Skeletal muscle cell (primary cell): ENCODE data around the gene HOXD9.

Experiments used
- DNase-seq: peaks from one replicate; pipeline ENCODE4 v3.0.0-alpha.2; 2010; ENCODE audit warnings: low read depth
- H3K4me3 ChIP-seq: 2 replicates; pipeline ENCODE4 v1.5.1; 2011; ENCODE audit warnings: low read depth, mild to moderate bottlenecking, control low read depth, low read length, moderate library complexity

Gene HOXD9

DNA sequence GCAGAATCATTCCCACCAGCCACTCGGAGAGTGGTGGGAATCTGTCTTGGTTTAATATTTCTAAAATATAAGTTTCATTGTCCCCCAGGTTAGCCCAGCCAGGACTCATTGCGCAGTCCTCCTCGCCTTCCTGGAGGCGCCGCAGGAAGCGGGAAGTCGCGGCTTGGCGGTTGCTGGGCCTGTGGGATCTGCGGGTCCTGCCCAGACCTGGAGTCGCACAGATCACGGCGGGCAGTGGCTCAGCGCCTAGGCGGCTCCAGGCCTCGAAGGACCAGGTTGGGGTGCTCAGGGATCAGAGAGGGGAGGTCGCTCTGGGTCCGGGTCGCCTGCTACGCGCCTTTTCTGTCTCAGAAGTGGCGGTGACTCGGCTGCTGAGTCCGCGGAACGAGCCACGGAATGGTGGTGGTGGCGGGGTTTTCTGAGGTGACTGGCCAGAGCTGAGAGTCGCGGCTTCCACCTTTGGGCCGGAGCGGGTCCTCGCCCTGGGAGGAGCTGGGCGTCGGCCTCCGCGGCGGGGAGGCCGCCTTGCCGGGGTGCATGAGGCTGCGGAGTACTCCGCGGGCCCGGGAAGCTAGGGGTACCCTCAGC is 37.2 kb downstream of the HOXD9 start:
- H3K4me3 ChIP-seq, result no peak overlapping the region

DNA sequence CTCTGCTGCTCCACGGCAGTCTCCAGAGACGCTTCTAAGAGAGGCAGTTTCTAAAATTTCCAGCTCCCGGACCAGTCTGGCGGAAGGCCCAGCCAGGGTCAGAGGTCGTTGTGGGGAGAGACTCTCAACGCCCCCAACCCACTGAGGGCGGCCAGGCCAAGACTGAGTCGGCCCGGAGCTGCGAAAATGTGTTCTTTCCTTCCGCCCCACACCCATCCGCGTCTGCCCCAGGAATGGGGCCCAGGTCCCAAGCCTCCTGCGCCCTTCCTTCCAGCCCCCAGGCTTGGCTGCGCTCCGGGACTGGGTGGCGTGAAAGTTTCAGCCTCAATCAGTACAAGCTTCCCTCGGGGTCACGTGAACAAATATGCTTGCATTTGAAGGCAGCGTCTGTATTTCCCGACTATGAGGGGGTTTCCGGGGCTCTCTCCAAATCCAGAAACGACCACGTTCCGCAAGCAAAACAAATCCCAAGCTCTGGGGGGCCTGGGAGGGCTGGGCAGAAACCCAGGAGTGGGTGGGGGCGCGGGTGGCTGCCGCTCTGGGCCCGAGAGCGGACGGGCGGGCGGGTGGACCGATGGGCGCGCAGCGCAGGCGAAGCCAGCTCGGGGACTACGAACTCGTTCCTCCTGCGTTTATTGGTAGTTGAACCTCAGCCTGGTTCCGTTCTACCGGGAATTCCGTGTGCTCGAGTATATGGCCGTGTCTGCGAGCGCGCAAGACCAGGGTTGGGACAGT is 37.9 kb downstream of the HOXD9 start:
- DNase-seq, result no peak
- peak overlapping the region; percentile 15 for H3K4me3 ChIP-seq

More for the DNA sequence above, 37.2 kb downstream of the HOXD9 start:
- DNase-seq, result no peak

DNA sequence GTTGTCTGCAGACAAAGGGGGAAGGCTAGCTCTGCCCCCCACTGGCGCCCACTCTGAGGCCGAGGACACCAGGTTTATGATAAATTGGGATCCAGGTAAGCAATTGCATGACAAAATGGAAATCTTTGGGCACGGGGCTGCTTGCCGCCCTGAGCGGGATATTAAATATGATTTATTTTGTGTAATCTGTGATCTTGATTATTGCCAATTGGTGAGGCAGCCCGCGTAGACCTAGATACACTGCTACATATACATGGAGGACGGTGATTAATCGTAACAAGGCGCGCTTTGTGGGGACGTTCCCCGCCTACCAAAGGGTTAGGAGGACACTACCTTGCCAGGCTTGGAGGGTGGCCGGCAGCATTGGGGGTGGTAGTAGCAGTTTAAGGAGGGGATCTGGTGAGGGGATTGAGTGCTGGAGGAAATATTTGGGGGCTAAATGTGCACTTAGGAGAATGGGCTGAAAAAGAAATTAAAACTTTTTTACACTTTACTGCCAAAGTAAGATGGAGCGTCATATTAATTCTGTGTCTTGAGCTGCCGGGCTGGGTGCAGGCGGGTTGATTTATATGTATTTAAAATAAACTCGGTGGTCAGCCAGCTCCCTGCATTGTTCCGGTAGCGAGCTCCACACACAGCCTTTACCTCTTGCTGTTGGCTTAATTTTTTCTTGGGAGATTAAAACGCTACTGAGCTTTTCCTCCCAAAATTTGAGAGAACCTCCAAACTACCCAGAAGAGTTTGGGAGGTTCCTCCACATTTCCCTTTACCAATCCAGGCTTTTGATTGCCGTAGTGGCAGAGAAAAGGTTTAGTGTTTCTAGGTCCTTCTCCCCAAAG is 38.7 kb downstream of the HOXD9 start:
- no peak for DNase-seq
- H3K4me3 ChIP-seq, result no peak overlapping the region

DNA sequence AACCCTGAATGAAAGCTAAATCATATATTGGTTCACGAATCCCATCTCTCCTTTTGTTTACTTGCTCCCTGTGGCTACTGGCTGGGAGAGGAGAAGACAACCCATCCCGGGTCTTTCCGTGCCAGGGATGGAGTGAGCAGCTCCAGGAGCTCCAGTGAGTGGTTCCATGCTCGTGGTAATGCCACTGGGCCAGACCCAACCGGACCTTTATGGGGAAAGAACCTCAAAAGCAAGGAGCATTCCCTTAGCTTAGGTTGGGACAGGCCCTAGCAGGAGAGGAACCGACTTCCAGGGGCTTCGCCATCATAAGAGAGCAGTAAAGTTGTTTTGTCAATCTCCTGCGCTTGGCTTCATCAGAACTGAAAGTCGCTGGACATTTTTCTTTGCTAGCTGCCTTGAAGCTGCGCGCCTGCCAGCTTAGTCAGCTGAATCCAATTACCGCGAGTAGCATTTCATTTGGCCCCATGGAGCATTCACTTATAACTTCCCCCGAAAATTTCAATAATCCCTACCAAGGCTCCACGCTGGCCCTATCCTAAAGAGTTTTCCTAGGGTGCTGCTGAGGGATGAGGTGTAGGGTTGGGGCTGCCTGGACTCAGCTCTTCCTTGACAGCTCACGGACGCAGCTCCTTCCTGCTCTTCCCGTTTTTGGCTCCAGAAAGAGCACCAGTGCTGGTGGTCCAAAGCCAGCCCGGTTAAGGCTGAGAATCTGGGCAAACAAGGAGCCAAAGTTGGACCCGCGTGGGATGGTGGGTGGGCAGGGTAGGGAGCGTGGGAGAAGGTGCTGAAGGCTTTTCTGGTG is 39.5 kb downstream of the HOXD9 start:
- H3K4me3 ChIP-seq, result peak overlapping the region; percentile 17
- DNase-seq, result peak; percentile 33

DNA sequence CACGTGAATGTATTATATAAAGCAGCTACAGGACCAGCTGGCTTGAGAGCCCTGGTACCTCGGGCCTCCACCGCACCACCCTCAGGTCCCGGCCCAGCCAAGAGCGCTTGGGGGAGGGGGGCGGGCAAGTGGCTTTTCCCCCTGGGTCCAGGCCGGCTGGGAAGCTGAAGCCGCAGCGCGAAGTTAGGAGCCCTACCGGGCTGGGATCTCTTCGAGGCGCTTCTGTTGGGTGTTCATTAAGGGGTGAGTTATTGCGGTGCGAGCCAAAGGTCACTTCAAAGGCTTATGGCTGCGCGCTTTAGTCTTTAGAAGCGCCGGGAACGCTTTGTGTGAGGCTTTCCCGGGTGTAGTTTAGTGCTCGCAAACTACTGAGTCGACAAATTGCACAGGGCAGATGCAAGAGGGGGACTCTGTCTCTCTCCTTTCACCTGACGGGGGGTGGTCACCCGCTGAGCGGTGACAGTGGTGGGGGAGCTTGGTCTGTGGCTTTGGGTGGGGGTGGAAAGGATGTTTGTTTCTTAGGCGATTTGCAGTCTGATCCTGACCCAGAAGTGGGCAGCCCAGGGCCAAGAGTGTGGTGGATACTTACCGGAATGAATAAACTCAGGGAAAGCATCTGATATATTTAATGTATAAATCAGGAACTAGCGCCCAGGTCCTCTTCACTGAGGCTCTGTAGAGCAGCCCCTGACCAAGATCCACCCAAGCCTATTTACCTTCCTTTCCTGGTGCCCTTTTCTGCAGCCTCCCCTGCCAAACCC is 40.6 kb downstream of the HOXD9 start:
- DNase-seq, result no peak
- no peak overlapping the region for H3K4me3 ChIP-seq

DNA sequence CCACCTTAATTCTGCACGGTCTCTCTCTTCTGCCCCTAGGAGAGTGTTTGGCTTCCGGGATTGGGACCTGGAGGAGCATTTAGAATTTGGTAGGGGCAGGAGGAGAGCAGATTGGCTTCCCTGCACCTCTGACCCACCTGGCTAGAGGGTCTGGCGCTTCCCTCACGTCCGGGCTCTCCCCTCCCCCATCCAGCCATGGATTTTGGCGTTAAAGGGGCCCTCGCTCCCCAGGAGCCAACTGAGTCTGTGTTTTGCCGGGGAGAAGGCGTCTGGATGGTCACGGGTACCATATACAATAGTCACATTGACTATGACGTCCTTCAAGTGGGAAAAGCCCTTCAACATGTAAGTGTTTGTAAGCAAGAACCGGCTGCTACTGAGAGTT is 41.1 kb downstream of the HOXD9 start:
- DNase-seq, result no peak
- no peak overlapping the region for H3K4me3 ChIP-seq

DNA sequence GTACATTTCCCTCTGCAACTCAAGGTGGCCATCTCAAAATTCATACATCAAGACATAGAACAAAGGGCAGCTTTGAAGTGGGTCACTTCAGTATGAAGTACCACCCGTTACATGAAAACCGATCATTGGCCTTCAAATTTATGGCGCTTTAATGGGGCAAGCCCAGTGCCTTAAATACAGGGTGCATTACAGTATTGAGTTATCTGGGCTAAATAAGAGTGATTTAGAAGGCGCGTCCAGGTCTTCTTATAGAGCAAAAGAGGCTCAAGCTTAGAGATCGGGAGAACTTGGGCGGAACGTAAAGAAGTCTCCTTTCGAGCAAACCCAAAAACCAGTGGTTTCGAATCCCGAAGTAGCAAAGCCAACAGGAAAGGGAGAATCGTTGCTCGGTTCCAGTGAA is 41.7 kb downstream of the HOXD9 start:
- H3K4me3 ChIP-seq, result no peak overlapping the region

DNA sequence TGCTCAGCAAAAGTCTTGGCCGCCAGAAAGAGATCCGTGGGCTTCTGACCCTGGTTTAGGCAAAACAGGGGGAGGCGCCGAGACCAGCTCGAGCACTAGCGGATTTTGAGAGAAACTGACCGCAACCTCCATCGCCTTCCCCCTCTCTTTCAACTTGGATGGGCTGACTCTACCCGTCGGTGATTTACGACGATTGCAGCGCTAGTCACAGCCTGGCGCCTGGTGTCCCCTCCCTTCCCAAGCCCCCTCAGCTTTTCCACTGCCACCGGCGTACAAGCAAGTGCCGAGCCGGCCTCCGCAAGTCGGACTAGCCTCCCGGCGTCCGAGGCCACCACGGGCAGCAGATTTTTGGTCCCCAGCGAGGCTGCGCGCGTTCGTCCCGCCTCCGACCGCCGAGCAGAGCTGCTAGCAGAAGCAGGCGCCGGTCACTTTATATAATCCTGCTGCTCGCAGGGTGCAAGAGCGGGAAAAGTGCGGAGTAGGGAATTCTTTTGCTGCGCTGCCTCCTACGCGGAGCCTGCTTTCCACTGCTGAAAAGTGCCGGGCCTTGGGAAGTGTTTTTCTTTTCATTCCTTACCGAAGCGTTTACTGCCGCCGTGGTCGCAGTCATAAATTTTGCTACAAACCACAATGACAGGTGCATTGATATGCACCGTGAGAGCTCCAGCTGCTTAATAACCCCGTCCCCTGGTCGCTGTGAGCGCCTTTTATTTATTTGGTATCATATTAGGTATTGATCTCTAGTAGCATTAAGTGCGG is 42.3 kb downstream of the HOXD9 start:
- H3K4me3 ChIP-seq, result no peak overlapping the region
- DNase-seq, result no peak

More for the DNA sequence above, 41.7 kb downstream of the HOXD9 start:
- DNase-seq, result no peak

DNA sequence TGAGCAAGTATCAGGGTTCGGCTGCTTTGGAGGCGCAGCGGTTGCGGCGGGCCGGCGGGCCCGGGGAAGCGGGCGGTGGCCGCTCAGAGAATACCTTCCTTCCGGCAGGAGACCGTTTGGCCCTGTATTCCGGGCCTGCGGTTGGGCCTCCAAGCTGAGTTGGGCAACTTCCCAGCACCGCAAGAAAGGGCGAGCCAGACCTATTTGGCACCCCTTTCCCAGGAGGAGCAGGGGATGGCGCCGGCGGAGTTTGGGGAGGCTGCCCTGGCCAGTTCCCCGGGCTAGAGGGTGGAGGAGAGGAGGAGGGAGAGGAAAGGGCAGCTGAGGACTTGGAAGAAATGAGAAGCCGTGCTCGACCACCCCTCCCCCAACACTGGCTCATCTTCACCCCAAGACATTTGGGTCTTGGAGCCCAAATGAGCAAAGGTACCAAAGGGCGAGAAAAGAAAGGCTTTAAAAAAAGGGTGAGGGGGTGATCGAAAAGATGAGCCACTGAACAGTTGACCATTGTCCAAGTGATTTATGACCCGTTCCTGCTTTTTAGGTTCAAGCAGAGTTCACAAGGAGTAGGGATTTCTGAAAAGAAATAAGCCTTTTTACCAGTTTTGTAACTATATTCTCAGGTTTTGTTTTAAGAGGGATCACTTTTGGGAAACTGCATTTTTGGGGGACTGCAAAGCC is 43.0 kb downstream of the HOXD9 start:
- no peak for DNase-seq
- H3K4me3 ChIP-seq, result no peak overlapping the region

DNA sequence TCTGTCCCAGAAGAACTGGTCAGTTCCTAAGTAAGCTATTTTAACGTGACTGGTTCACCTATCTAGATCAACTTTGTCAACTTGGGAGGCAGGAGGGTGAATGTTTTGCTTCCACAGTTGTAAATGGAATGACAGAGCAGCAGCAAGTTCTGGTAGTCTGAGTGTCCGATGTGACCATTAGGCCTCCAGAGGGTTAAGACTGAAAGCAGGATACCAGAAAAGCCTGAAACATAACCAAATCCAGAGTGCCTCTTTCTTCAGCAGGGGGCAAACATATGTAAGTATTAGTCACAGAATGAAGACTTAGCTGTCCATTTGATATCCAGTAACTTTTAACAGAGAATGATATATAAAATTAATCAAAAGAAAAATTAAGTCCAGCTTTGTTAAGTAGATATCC is 43.8 kb downstream of the HOXD9 start:
- no peak overlapping the region for H3K4me3 ChIP-seq
- no peak for DNase-seq

DNA sequence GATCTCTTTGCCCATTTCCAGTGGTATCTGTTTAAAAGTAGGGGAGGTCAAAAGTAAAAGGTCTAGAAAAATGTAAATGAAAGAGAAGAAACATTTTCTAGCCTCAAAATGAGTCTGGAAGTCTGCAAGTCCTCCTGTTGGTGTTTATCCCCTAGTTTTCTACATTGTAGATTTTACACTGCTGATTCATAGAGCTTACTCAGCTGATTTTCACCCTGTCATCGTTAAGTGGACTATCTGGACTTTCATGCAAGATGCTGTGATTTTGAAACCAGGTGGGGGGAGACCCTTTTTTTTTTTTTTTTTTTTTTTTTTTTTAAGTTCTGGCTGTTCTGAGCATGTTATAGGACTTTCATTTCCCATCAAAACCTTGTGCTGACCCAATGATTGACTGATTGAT is 44.9 kb downstream of the HOXD9 start:
- DNase-seq, result no peak

DNA sequence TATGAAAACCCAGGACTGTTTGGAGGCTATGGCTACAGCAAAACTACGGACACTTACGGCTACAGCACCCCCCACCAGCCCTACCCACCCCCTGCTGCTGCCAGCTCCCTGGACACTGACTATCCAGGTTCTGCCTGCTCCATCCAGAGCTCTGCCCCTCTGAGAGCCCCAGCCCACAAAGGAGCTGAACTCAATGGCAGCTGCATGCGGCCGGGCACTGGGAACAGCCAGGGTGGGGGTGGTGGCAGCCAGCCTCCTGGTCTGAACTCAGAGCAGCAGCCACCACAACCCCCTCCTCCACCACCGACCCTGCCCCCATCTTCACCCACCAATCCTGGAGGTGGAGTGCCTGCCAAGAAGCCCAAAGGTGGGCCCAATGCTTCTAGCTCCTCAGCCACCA is 46.7 kb downstream of the HOXD9 start:
- no peak overlapping the region for H3K4me3 ChIP-seq
- no peak for DNase-seq

More for the DNA sequence above, 44.9 kb downstream of the HOXD9 start:
- no peak overlapping the region for H3K4me3 ChIP-seq

DNA sequence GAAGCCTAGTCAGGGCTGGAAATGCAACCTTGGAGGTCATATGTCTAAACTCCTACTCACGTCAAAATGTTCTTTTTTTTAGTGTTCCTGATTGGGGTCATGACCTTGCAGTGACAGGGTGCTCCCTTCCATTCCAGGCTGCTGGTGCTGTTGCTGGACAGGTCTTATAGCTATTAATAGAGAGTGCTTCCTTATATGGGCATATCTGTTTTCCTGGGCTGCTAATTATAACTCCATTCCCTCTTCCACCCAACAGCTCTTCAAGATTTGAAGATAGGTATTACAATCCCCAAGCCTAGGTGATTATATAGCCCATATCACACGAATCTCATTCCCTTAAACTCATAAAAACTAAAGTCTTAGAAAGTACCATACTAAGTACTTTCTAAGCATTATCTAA is 47.2 kb downstream of the HOXD9 start:
- no peak for DNase-seq
- no peak overlapping the region for H3K4me3 ChIP-seq

DNA sequence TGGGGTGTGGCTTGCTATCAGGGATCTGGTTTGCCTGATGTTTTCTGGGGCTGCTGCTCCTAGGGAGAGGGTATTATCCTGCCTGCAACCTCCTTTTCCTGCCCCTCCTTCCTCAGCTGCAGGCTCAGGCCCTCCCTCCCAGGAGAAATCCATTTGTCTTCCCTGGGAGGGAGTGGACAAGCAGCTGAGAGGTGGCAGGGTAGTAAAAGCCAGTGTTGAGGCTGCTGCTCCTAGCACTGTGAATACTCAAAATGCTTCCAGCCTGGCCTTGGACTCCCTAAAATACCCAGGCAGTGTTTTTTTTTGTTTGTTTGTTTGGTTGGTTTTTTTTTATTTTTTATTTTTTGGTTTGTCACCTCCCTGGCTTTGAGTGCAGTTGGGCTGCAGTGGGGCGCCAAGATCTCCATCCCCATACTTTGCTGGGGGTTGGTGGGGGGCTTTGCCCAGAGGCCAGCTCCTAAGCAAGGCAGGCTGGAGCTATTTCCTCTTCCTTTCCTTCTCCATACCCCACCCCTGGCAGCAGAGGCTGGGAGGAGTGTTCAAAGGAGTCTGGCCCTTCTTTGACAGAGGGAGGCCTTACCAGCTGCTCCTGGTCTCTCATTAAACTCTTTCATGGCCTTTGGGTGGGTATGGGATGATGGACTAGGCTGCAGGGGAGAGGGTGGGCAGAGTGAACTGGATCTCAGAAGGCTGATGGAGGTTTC is 48.2 kb downstream of the HOXD9 start:
- no peak for DNase-seq
- H3K4me3 ChIP-seq, result no peak overlapping the region

DNA sequence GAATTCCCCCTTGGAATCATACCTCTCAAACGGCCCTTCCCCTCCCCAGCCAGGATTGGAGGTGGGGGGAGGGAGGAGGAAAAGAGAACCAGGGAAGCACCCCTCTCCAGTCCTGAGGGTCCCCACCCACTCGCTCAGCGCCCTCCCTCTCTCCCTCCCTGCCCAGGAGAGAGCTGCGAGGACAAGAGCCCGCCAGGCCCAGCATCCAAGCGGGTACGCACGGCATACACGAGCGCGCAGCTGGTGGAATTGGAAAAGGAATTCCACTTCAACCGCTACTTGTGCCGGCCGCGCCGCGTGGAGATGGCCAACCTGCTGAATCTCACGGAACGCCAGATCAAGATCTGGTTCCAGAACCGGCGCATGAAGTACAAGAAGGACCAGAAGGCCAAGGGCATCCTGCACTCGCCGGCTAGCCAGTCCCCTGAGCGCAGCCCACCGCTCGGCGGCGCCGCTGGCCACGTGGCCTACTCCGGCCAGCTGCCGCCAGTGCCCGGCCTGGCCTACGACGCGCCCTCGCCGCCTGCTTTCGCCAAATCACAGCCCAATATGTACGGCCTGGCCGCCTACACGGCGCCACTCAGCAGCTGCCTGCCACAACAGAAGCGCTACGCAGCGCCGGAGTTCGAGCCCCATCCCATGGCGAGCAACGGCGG is 49.0 kb downstream of the HOXD9 start:
- H3K4me3 ChIP-seq, result no peak overlapping the region
- no peak for DNase-seq

DNA sequence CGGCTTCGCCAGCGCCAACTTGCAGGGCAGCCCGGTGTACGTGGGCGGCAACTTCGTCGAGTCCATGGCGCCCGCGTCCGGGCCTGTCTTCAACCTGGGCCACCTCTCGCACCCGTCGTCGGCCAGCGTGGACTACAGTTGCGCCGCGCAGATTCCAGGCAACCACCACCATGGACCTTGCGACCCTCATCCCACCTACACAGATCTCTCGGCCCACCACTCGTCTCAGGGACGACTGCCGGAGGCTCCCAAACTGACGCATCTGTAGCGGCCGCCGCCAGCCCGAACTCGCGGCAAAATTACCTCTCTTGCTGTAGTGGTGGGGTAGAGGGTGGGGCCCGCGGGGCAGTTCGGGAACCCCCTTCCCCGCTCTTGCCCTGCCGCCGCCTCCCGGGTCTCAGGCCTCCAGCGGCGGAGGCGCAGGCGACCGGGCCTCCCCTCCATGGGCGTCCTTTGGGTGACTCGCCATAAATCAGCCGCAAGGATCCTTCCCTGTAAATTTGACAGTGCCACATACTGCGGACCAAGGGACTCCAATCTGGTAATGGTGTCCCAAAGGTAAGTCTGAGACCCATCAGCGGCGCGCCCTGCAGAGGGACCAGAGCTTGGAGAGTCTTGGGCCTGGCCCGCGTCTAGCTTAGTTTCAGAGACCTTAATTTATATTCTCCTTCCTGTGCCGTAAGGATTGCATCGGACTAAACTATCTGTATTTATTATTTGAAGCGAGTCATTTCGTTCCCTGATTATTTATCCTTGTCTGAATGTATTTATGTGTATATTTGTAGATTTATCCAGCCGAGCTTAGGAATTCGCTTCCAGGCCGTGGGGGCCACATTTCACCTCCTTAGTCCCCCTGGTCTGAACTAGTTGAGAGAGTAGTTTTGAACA is 49.7 kb downstream of the HOXD9 start:
- no peak overlapping the region for H3K4me3 ChIP-seq
- no peak for DNase-seq
